HEK293T (cell line): ENCODE data around the gene OSCAR.

ENCODE experiments used
- ARNT ChIP-seq: fragments of 450-650 bp; IDR thresholded peaks from 2 replicates; pipeline ENCODE4 v1.6.1; 2017; ENCODE audit warnings: mild to moderate bottlenecking
- BHLHE40 ChIP-seq: fragments of 450-650 bp; IDR thresholded peaks from 2 replicates; pipeline ENCODE4 v1.6.1; 2016; ENCODE audit warnings: mild to moderate bottlenecking, moderate library complexity, borderline replicate concordance
- ELF4 ChIP-seq: fragments of 450-650 bp; IDR thresholded peaks from 2 replicates; pipeline ENCODE4 v1.6.1; 2017; ENCODE audit warnings: antibody characterized with exemption
- FOXA1 ChIP-seq: fragments of 450-650 bp; IDR thresholded peaks from 2 replicates; pipeline ENCODE4 v1.6.1; 2016; ENCODE audit warnings: mild to moderate bottlenecking
- FOXK2 ChIP-seq: fragments of 450-650 bp; IDR thresholded peaks from 2 replicates; pipeline ENCODE4 v1.6.1; 2016; ENCODE audit warnings: mild to moderate bottlenecking
- FOXM1 ChIP-seq: fragments of 450-650 bp; IDR thresholded peaks from 2 replicates; pipeline ENCODE4 v1.6.1; 2017; ENCODE audit warnings: mild to moderate bottlenecking, borderline replicate concordance
- L3MBTL2 ChIP-seq: fragments of 450-650 bp; conservative IDR thresholded peaks from 2 replicates; pipeline ENCODE4 v1.6.1; 2016; ENCODE audit warnings: mild to moderate bottlenecking
- LEF1 ChIP-seq: fragments of 450-650 bp; IDR thresholded peaks from 2 replicates; pipeline ENCODE4 v1.6.1; 2017; ENCODE audit warnings: mild to moderate bottlenecking, borderline replicate concordance
- SP1 ChIP-seq: fragments of 450-650 bp; IDR thresholded peaks from 2 replicates; pipeline ENCODE4 v1.6.1; 2017
- SUZ12 ChIP-seq: fragments of 450-650 bp; IDR thresholded peaks from 2 replicates; pipeline ENCODE4 v1.6.1; 2016; ENCODE audit warnings: mild to moderate bottlenecking
- TARDBP ChIP-seq: fragments of 450-650 bp; IDR thresholded peaks from 2 replicates; pipeline ENCODE4 v1.6.1; 2016
- ZNF384 ChIP-seq: fragments of 450-650 bp; IDR thresholded peaks from 2 replicates; pipeline ENCODE4 v1.6.1; 2016
- TF ChIP-seq, protein P1 (sequence below): fragments of 450-650 bp; IDR thresholded peaks from 2 replicates; pipeline ENCODE4 v1.6.1; 2016

DNA sequence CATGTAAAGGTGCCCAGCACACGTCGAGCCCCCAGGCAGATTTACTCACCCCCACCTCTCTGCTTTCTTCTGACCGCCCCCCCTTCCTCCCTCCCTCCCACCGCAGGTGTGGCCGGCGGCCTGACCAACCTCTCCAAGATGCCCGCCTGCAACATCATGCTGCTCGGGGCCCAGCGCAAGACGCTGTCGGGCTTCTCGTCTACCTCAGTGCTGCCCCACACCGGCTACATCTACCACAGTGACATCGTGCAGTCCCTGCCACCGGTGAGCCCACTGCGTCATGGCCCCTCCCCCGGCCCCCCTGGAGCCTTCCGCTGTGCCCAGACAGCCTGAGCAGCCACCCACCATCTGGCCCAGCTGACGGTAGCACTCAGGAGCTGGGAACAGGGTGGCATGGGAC is 23.8 kb upstream of the OSCAR start:
- no peak for TF ChIP-seq TARDBP
- TF ChIP-seq SP1, result no peak
- TF ChIP-seq, protein P1, sequence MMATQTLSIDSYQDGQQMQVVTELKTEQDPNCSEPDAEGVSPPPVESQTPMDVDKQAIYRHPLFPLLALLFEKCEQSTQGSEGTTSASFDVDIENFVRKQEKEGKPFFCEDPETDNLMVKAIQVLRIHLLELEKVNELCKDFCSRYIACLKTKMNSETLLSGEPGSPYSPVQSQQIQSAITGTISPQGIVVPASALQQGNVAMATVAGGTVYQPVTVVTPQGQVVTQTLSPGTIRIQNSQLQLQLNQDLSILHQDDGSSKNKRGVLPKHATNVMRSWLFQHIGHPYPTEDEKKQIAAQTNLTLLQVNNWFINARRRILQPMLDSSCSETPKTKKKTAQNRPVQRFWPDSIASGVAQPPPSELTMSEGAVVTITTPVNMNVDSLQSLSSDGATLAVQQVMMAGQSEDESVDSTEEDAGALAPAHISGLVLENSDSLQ, result no peak
- TF ChIP-seq BHLHE40, result no peak
- no peak for TF ChIP-seq FOXA1
- TF ChIP-seq LEF1, result no peak
- TF ChIP-seq FOXM1, result no peak
- TF ChIP-seq ELF4, result no peak
- TF ChIP-seq ARNT, result no peak
- no peak for TF ChIP-seq SUZ12
- no peak for TF ChIP-seq ZNF384
- TF ChIP-seq L3MBTL2, result no peak
- TF ChIP-seq FOXK2, result no peak
